Right renal cortex interstitium (tissue), 3 donors: ENCODE results near the gene DPEP2NB. TPM values are rescaled to one million over a fixed set of nuclear protein-coding genes. Genes with fewer than 3 reads are reported as not detected.
A peak's percentile ranks its signal among the peaks of the same experiment; 100 is the strongest.
"Not testable (repeated sequence)": the region's sequence is repeated elsewhere in the genome, so short reads cannot be mapped to it uniquely, and the experiment has no call there.

Experiments
- DNase-seq, 3 donors: peaks; one replicate each; pipeline ENCODE4 v3.0.0-alpha.2; 2013; ENCODE audit warnings: low read depth in 3 of 3, low spot score in 2 of 3
- polyA plus RNA-seq, 3 donors: library from polyadenylated mRNA; unstranded; fragments of 120-200 nt; gene quantifications; one replicate each; pipeline ENCODE4 v1.2.1, GENCODE V29; 2013; ENCODE audit not compliant: insufficient read length in 3 of 3

DPEP2NB gene
- polyA plus RNA-seq, 3 donors: not detected

DNA sequence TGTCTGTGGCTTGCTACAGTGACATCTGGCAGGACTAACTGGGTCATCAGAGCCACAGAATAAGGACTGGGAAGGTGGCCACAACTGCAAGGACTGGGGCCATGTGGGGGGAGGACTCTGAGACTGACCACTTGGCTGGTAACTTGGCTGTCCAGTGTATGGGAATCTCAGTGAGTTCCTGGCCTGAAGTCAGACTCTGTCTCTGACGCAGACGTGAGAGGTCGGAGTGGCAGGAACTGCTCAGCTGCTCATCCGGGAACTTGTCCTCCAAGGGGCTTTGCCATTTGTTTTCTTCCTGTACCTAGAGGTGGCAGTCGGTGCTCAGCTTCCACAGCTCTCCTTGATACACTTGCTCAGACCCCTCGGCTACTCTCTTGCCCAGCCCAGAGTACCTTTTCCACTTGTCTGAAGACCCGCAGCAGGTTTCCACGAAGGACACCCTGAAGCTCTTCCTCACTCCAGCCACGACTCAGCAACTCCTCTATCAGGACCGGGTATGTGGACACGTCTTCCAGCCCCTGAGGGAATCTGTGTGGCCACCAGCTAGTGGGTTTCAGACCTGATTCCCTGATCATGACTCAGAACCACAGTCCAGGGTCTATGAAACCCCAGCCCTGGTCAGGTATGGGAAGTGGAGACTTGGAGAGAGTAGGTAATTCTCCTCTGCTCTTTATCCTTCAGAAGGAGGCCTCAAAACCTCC is 28.1 kb downstream of the DPEP2NB start:
- DNase-seq: no peak

DNA sequence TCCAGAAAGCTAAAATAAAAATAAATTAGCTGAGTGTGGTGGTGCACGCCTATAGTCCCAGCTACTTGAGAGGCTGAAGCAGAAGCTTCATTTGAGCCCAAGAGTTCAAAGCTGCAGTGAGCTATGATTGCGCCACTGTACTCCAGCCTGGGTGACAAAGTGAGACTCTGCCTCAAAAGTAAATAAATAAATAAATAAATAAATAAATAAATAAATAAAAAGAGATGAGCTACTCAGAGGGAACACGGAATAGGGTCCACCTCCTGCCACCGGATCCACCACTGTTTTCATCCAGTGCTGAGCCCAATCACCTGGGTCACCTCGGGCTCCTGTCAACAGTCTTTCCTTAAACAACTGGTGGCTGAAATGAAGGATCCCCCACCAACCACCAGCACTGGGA is 28.8 kb downstream of the DPEP2NB start:
- no peak for DNase-seq

DNA sequence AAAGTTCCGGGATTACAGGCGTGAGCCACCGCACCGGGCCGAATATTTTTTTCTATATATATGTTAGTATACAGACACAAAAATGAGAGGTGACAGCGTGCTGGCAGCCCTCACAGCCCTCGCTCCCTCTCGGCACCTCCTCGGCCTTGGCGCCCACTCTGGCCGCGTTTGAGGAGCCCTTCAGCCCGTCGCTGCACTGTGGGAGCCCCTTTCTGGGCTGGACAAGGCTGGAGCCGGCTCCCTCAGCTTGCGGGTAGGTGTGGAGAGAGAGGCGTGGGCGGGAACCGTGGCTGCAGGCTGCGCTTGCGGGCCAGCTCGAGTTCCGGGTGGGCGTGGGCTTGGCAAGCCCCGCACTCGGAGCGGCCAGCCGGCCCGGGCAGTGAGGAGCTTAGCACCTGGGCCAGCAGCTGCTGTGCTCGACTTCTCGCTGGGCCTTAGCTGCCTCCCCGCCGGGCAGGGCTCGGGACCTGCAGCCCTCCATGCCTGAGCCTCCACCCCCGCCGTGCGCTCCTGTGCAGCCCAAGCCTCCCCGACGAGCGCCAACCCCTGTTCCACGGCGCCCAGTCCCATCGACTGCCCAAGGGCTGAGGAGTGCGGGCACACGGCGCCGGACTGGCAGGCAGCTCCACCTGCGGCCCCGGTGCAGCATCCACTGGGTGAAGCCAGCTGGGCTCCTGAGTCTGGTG is 33.6 kb downstream of the DPEP2NB start:
- no peak for DNase-seq

DNA sequence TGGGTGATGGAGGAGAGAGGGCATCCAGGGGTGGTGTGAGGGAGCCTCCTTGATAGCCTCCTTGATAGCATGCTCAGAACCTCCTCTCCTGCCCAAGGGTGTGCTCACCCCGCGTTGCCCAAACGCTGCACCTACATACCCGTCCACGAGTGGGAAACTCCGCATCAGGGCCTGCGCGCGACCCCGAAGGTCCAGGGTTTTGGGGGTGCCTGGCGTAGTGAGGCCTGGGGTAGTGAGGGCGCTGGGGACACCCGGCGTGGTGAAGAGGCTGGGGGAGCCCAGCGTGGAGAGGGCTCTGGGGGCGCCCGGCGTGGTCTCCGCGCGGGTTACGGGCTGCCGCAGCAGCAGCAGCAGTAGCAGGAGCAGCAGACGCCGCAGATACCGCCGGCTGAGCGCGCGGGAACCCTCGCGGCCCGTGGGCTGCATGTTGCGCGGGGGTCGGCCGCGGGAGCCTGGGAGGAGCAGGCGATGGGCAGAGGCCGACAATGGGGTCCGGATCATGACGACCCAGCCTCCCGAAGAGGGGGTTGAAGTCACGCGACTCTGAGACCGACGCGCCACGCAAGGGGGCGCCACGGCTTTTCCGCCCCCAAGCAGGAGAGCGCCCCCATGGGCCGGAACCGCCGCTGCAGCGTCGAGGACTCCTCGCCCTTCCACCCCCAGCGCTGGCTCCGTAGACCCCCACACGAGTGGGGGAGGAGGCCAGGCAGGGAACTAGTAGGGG is 35.6 kb downstream of the DPEP2NB start, which contains the start of gene DPEP3:
TSS of gene DPEP3 (minus strand) at position 545 of the 724 bp plus-strand sequence. CDS start at position 426, 119 bp downstream.
- DNase-seq: no peak

DNA sequence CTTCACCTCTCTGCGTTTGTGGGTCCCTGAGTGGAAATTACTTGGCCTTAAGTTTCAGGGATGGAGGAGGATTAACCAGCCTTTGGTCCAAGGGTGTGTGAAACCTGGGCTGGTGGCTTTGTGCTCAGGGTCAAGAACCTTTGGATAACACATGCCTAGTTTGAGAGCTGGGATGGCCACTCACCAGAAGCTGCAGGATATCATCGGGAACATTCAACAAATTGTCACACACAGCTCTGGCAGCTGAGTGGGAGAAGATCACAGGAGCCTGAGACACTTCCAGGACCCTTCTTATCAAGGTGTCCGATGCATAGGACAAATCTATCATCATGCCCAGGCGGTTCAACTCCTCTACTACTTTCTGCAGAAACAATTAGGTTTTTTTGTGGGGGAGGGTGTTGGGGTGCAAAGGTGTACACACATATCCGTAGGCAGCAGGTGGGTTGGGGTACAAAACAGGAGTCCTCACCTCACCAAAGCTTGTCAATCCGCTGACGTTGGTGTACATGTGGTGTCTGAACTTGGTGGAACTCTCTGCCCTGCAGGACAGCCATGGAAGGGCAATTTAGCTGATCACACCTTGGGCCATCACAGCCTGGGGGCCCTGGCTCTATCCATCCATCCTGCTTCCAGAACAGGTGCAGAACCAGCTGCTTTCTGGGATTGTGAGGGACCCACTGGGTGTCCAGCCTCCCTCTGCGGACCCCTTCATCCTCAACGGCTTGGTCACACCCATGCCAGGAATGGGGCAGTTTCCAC is 38.1 kb downstream of the DPEP2NB start:
- DNase-seq: no peak

DNA sequence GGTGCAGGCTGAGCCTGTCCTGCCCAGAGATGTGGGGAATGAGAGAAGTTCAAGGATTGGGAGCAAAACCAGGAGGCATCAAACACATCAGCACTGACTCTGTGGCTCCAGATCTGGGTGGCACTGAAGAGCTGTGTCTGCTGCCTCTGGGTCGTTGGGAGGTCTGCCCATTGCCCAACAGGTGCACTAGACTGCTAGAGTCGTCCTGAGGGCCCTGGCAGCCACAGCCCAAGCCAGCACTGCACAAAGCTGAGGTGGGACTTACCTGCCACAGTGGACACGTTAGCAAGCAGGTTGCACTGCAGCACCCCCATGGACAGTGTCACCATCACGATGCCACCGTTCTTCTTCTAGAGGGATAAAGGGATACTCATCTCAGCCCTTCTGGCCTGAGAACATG is 38.7 kb downstream of the DPEP2NB start:
- no peak for DNase-seq

DNA sequence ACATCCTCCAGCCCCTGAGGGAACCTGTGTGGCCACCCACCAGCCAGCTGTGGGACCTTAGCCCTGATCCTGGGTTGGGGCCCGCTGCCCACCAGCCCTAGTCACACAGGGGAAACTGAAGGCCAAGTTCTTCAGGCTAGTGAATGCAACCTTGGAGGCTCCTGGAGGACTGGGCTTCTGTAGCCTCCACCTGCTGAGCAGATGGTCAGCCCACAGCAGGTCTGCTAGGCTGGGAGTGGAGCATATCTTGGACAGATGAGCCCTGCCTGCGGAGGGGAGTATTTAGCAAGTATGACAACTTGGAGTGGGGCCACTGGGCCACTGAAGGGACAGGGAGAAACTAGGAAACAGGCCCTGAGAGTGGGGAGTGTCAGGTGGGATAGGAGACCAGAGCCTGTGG is 39.5 kb downstream of the DPEP2NB start:
- no peak for DNase-seq

DNA sequence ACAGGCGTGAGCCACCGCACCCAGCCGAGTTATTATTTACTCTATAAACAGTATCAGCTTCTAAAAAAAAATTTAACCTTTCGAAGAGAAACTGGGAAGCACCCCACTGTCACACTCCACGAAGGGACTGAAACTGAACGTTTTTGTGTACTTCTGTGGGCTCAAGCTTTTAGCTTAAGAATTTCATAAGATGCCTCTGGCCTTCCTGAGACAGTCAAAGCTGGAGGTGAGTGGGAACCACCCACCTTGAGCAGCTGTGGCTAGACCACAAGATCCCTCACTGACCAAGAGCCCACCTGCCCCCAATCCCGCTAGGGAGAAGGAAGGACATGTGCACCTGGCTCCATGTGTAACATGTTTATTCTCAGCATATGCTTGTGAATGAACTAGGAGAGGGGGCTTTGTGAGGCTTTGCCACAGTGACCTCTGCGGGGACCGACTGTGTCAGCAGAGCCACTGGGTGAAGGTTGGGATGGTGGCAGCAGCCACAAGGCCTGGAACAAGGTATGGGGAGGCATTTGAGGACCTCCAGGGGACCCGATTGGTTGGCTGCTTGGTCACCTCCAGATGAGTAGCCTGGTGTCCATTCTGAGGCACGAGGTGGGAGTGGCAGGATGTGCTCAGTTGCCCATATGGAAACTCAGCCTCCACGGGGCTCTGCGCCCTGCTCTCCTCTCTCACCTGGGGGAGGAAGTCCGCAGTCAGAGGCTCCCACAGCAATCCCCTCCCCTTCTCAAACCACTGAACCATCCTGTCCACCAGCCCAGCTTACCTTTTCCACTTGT is 40.2 kb downstream of the DPEP2NB start:
- no peak for DNase-seq

DNA sequence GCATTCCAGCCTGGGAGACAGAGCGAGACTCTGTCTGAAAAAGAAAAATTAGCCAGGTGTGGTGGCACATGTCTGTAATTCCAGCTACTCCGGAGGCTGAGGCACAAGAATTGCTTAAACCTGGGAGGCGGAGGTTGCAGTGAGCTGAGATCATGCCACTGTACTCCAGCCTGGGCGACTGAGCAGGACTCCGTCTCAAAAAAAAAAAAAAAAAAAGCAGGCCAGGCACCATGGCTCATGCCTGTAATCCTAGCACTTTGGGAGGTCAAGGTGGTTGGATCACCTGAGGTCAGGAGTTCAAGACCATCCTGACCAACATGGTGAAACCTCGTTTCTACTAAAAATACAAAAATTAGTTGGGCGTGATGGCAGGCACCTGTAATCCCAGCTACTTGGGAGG is 43.4 kb downstream of the DPEP2NB start:
- not testable (repeated sequence) for DNase-seq

DNA sequence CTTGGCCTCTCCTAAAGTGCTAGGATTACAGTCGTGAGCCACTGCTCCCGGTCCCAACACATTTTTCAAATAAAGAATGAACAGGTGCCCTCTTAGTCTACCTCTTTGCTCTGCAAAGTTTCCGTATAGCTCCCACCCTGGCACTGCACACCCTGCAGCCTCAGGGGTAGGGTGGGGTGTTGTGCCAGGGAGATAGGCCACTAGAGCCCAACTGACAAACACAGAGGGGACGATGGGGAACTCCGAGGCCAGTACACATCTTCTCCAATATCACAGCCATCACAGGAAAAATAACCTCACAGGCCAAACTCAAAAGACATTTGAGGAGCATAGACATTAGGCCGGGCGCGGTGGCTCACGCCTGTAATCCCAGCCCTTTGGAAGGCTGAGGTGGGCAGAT is 44.6 kb downstream of the DPEP2NB start:
- DNase-seq: no peak

DNA sequence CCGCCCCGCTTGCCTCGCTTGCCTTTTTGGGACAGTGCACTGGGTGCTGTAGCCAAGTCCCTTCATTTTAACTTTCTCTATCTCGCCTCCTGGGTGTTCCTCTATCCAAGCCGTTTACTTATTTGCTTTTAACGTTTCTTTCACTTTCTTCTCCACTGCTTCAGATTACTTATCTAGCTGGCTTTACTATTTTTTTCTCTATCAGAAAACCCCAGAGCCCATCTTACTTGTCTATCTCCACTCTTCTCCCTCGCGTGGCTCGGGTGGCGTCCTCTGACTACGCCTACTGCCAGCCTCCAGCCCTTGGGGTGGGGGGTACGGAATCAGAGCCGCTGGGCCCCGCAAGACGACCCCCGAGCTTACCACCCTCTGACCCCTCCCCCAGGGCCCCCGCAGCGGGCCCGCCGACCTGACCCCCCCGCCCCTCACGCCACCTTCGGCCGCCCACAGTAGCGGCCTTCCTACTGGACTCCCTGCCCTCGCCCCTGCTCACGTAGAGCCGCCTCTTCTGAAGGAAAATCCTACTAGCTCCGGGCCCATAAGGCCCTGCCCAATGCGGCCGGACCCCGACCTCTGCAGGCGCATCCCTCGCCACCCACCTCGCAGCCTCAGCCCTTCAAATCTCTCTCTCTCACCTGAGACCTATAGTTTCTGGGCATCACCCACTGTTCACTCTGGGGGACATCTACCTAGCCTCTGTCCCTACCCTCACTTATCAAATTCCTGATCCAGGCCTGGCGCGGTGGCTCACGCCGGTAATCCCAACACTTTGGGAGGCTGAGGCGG is 46.3 kb downstream of the DPEP2NB start:
- no peak for DNase-seq

DNA sequence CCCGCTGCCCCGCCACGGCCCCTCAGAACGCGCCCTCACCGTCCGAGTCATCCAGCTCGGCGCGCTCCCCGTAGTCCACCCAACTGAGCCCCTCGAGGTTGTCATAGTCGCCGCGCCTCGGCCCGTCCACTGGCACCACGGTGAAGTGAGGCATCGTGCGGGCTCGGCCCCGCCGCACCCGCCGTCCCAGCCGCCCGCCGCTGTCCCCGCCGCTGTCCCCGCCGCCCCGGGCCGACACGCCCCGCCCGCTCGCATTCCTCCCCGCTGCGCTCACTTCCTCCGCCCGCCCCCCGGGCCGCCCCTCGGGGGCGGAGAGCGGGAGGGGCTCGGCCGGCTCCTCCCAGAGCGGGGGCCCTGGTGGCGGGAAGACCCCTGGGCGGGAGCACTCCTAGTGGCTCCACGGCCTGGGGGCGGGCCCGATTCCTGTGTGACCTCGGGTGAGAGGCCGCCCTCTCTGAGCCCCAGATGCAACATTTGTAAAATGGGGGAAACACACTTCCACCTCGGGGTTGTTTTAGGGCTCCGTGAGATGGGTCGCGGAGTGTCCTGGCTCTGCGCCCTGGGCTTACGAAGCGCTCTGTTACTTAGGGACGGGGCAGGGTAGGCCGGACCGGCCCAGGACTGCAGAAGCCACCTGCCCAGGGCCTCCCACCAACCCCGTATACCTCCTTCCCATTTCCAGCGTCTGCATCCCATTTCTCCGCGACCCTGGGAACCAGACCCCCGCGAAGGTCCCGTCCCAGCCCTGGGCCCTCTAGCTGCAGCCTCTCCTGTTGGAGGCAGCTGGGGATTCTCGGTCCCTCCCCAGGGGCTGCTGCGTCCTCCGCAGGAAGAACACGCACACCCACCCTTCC is 47.1 kb downstream of the DPEP2NB start, which contains the start of gene SLC12A4:
TSS of gene SLC12A4 (minus strand) at position 238 of the 854 bp plus-strand sequence. CDS start at position 154, 84 bp downstream.
- DNase-seq: peak in 2 of 3 donors; percentile 80 to 84

DNA sequence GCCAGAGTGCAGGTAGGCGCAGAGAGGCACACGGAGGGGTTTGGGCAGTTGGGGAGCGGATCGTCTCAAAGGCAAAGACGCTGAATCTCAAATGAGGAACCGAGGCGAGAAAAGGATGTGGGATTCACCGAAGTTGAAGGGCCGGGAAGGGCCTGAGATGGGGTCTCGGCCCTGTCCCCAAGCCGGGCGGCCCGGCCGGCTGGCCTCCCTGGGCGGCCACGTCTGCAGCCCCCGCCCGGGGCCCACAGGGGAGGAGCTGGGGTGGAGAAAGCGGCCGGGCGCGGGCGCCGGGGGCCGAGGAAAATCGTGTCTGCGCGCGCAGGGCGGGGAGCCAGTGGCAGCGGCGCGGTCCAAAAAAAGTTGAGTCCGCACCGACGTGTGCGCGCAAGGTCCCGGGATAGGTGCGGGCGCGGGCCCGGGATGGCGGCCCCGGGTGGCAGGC is 47.7 kb downstream of the DPEP2NB start:
- DNase-seq: peak in 2 of 3 donors; percentile 13 to 23

DNA sequence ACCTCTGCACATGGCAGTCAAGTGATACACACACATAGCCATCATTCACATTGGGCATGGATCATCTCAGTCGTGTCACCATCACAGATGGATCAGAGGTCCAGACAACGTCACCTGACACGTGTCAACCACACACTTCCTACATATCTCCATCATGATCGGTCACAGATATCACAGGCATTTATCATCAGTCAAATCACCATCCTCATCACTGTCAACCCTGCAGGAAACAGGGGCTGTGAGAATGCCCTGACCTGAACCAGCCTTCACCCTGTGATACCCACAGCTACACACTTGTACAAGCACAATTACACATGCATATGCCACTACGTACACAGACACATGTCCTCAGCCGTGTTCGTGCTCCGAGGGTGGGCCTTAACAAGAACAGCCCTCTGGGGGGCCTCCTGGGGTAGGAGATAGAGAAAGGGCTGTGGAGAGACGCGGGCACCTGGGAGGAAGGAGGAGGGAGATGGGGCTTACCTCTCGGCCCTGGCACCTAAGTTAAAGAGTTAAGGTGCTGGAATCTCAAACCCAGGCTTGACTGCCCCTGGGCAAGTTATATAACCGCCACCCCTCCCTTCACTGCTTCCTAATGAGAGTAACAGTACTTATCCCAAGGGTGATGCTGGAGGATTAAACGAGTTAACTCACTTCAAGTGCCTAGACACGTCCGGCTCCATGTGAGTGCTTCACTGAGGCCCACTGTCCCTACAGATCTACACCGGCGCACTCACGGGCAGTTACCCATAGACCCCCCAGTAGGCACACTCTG is 48.3 kb downstream of the DPEP2NB start:
- DNase-seq: peak in 1 of 3 donors; percentile 9

DNA sequence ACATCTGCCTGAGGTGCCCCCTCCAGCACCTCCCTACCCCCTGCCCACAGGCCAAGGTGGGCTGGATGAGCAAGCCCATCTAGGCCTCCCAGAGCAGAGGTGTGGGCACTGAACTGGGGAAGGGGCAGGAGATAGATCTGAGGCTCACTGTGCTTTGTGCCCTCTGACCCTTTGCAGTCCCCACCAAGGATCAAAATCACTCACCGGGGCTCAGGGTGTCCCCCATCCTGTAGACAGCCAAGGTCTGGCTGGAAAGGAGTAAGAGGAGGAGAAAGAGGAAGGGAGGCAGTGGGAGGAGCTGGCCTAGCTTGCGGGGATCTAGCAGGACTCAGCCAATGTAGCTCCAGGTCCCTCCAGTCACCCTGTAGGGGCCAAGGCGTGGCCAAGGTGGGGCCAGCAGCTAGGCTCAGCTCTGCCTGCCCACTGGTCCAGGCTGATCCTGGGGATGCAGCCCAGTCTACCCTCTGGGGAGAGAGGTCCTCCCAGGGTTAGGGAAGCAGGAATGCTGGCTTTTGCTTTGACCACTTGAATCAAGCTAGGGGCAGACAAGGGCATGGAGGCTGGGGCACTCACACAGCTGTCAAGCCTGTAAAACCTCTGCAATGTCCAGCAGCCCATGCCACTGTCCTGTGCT is 49.0 kb downstream of the DPEP2NB start:
- DNase-seq: no peak

DNA sequence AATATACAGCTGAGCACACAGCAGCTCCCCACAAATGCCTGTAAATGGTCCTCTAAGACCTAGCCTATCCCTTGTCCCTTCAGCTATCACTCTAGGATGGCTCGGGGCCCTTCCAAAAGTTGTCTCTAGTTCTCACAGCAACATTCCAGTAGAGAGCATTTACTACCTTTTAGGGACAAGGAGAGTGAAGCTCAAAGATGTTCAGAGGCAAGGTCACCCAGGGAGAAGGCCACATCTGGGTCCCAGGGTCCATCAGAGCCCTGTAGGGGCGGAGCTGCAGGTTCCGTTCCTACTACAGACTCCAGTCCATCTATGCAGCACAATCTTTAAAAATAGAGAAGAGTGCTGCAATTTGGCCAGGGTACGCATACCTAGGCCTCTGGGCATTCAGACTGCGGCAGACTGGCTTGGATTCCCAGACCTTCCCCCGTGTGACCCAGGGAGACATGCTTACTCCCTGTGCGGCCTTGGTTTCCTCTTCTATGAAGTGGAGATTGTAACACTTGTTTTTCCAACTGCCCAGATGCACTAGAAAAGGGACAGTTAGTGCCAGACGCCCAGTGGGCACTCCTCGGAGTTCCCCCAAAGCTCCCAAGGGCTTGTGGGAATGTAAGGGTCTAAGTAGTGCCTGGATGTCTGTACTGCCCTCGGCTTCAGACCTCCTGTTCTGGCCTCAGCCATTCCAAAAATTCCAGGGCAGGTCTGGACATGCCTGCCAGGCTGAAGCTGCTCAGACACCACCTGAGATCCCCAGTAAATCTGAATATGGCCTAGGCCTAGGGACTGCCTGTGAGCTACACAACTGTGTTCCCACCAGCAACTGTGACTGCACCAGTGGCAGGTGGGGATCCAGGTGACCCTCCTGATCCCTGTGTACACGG is 49.8 kb downstream of the DPEP2NB start:
- no peak for DNase-seq
